ENCODE results near the gene ZNF512. TPM values are rescaled to one million over a fixed set of nuclear protein-coding genes. Genes with fewer than 3 reads are reported as not detected.
"Not testable (repeated sequence)": the region's sequence is repeated elsewhere in the genome, so short reads cannot be mapped to it uniquely, and the experiment has no call there.

The ZNF512 gene
- total and polyA plus RNA-seq, 2 of the 13 experiments (the other 11 are each of a cell fraction or from before 2014, with no cell fraction given): 29.8 to 31.0 TPM

GRCh38 chr2:27552941-27553340, 29.9 kb upstream of the ZNF512 start:
- FAIRE-seq (no peak), DNase-seq (ENCODE audit: low spot score) (no peak), ATAC-seq (no peak)
- H2AFZ ChIP-seq (ENCODE audit: low read length): no peak overlapping the region
- WGBS (ENCODE audit: low lambda C conversion rate): 29% methylated on average over 2 of the region's 2 CpGs
- no peaks in the 10 kb centered on the region for H4K20me1 ChIP-seq (ENCODE audit: insufficient read depth, low read length)
- ChIA-PET POLR2A (interaction anchor here (1.2 kb wide), 1 partner anchor 30 kb away, joined by 3 read pairs; the partner anchor contains the start of gene ZNF512), CTCF (ENCODE audit: low intra/inter-chr PET ratio, low total read pairs) (no interaction called here)
- no peak overlapping the region for H3K9ac ChIP-seq (ENCODE audit: insufficient read depth, low read depth, low read length)
- H3K27ac ChIP-seq (ENCODE audit: extremely low read length, insufficient read depth, low read length): no peak overlapping the region
- no peaks in the 10 kb centered on the region for H3K36me3 ChIP-seq (replicated peaks in 1 of 2; ENCODE audit: control insufficient read depth in 1 of 2, insufficient read depth in 2 of 2, low read length in 2 of 2)
- no peak for TF ChIP-seq PHF8 (CRISPR knock-in tag; IDR thresholded peaks at IDR 0.05)
- TF ChIP-seq ZNF7 (CRISPR knock-in tag; IDR thresholded peaks at IDR 0.05): no peak
- TF ChIP-seq THRA (CRISPR knock-in tag; IDR thresholded peaks at IDR 0.05; ENCODE audit: borderline replicate concordance): no peak
- TF ChIP-seq PPARG (CRISPR knock-in tag; conservative IDR thresholded peaks at IDR 0.05): no peak
- TF ChIP-seq SMAD1 (CRISPR knock-in tag; IDR thresholded peaks at IDR 0.05; ENCODE audit: borderline replicate concordance, low read depth): no peak
- TF ChIP-seq, protein P1, sequence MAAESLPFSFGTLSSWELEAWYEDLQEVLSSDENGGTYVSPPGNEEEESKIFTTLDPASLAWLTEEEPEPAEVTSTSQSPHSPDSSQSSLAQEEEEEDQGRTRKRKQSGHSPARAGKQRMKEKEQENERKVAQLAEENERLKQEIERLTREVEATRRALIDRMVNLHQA (CRISPR knock-in tag; IDR thresholded peaks at IDR 0.05): no peak
- TF ChIP-seq RCOR2 (CRISPR knock-in tag; IDR thresholded peaks at IDR 0.05): no peak
- no peak for TF ChIP-seq NFIC (IDR thresholded peaks at IDR 0.05; ENCODE audit: low read length)
- TF ChIP-seq ZNF263 (CRISPR knock-in tag; IDR thresholded peaks at IDR 0.05): no peak
- no peak for TF ChIP-seq ZNF607 (CRISPR knock-in tag; IDR thresholded peaks at IDR 0.05; ENCODE audit: borderline replicate concordance)
- TF ChIP-seq ZNF570 (CRISPR knock-in tag; IDR thresholded peaks at IDR 0.05; ENCODE audit: borderline replicate concordance): no peak
- no peak for TF ChIP-seq DNMT1 (CRISPR knock-in tag; IDR thresholded peaks at IDR 0.05)
- no peak for TF ChIP-seq HOMEZ (CRISPR knock-in tag; IDR thresholded peaks at IDR 0.05; ENCODE audit: low read depth)
- no peak for TF ChIP-seq ZSCAN25 (CRISPR knock-in tag; IDR thresholded peaks at IDR 0.05)
- TF ChIP-seq POLR2AphosphoS2 (IDR thresholded peaks at IDR 0.05; ENCODE audit: low read depth, low read length): no peak
- in situ Hi-C loops (cut with HindIII; ENCODE audit: extremely low pct_ligation_motif_present, low pct_unique_long_range_greater_than_20kb): no loop called here
- H3K4me2 ChIP-seq (ENCODE audit: low read depth, low read length): no peak overlapping the region
- intact Hi-C loops (cut with micrococcal nuclease; ENCODE audit: unreplicated experiment): no loop called here
- H3K4me1 ChIP-seq (ENCODE audit: insufficient read depth, low read length): peaks cover 10% of the 10 kb centered on the region
- H3K4me3 ChIP-seq (replicated peaks in 1 of 3; ENCODE audit: insufficient read depth in 1 of 3, low read depth in 2 of 3, low read length in 3 of 3): no peak overlapping the region
- H3K9me3 ChIP-seq (ENCODE audit: low read length): no peaks in the 10 kb centered on the region
- no peaks in the 10 kb centered on the region for H3K79me2 ChIP-seq (ENCODE audit: insufficient read depth, low read length)
- H3K27me3 ChIP-seq (ENCODE audit: control insufficient read depth in 1 of 2, insufficient read depth in 2 of 2, low read length in 2 of 2): no peaks in the 10 kb centered on the region
- no TSS peak for BruUV-seq (replicated peaks)

DNA sequence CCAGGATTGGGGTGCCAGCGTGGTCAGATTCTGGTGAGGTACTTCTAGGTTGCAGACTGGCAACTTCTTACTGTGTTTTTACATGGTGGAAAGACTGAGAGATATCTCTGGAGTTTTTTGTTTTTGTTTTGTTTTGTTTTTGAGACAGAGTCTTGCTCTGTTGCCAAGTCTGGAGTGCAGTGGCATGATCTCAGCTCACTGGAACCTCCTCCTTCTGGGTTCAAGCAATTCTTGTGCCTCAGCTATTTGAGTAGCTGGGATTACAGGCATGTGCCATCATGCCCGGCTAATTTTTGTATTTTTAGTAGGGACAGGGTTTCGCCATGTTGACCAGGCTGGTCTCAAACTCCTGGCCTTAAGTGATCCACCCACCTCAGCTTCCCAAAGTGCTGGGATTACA, 28.4 kb upstream of the ZNF512 start:
- POLR2A ChIA-PET: interaction anchor here (0.9 kb wide), 1 partner anchor 28 kb away, joined by 3 read pairs; the partner anchor contains the start of gene ZNF512
- DNase-seq (ENCODE audit: low spot score); H3K4me1 ChIP-seq (ENCODE audit: insufficient read depth, low read length); BruUV-seq (replicated peaks); H3K79me2 ChIP-seq (ENCODE audit: insufficient read depth, low read length); in situ Hi-C loops (cut with HindIII; ENCODE audit: extremely low pct_ligation_motif_present, low pct_unique_long_range_greater_than_20kb); H3K27ac ChIP-seq (ENCODE audit: extremely low read length, insufficient read depth, low read length); H3K36me3 ChIP-seq (replicated peaks in 1 of 2; ENCODE audit: control insufficient read depth in 1 of 2, insufficient read depth in 2 of 2, low read length in 2 of 2); H3K9ac ChIP-seq (ENCODE audit: insufficient read depth, low read depth, low read length); H3K4me3 ChIP-seq (replicated peaks in 1 of 3; ENCODE audit: insufficient read depth in 1 of 3, low read depth in 2 of 3, low read length in 3 of 3); ATAC-seq; H4K20me1 ChIP-seq (ENCODE audit: insufficient read depth, low read length); H2AFZ ChIP-seq (ENCODE audit: low read length); CTCF ChIA-PET (ENCODE audit: low intra/inter-chr PET ratio, low total read pairs); H3K9me3 ChIP-seq (ENCODE audit: low read length); intact Hi-C loops (cut with micrococcal nuclease; ENCODE audit: unreplicated experiment); H3K27me3 ChIP-seq (ENCODE audit: control insufficient read depth in 1 of 2, insufficient read depth in 2 of 2, low read length in 2 of 2); FAIRE-seq; H3K4me2 ChIP-seq (ENCODE audit: low read depth, low read length): not testable (repeated sequence)
- 36% methylated on average over 3 of the region's 3 CpGs for WGBS (ENCODE audit: low lambda C conversion rate)
